Kidney (tissue), 14 donors: ENCODE data around the gene ELFN2. TPM values are rescaled to one million over a fixed set of nuclear protein-coding genes. Genes with fewer than 3 reads are reported as not detected.

Source experiments
- DNase-seq, 5 donors: peaks; one replicate each; pipeline ENCODE4 v3.0.0-alpha.2; 2013 to 2020
- FAIRE-seq: peaks from 2 replicates; lab custom pipeline; 2012; peaks lifted over from hg19 to GRCh38; lab: Jason Lieb, UNC
- H3K27ac ChIP-seq, 2 donors: one replicate each; pipeline ENCODE4 v1.7.0; 2013; ENCODE audit warnings: low read depth in 2 of 2, low read length in 2 of 2, inconsistent platforms in 1 of 2
- H3K27me3 ChIP-seq: one replicate; pipeline ENCODE4 v1.7.1; 2013; ENCODE audit warnings: low read length, inconsistent platforms; ENCODE audit not compliant: control insufficient read depth, insufficient read depth
- H3K36me3 ChIP-seq, 3 donors: one replicate each; pipeline versions ENCODE4 v1.7.0 to v1.7.1; 2013; ENCODE audit warnings: low read length in 3 of 3, control low read depth in 1 of 3, inconsistent platforms in 1 of 3; ENCODE audit not compliant: insufficient read depth in 3 of 3, control insufficient read depth in 2 of 3
- H3K4me1 ChIP-seq, 3 donors: one replicate each; pipeline versions ENCODE4 v1.7.0 to v1.7.1; 2013; ENCODE audit warnings: low read length in 3 of 3, inconsistent platforms in 1 of 3, low read depth in 1 of 3; ENCODE audit not compliant: control insufficient read depth in 2 of 3, insufficient read depth in 2 of 3
- H3K4me3 ChIP-seq, 3 donors: one replicate each; pipeline versions ENCODE4 v1.7.0 to v1.8.1; 2013; ENCODE audit warnings: low read length in 3 of 3, control low read depth in 1 of 3, inconsistent platforms in 1 of 3
- H3K9ac ChIP-seq, 3 donors: one replicate each; pipeline versions ENCODE4 v1.7.0 to v1.7.1; 2013; ENCODE audit warnings: low read length in 3 of 3, control low read depth in 1 of 3, inconsistent platforms in 1 of 3
- H3K9me3 ChIP-seq, 3 donors: one replicate each; pipeline versions ENCODE4 v1.7.0 to v1.7.1; 2013; ENCODE audit warnings: low read length in 3 of 3, control low read depth in 1 of 3, inconsistent platforms in 1 of 3; ENCODE audit not compliant: control insufficient read depth in 2 of 3, insufficient read depth in 1 of 3
- intact Hi-C: fragments of 100-400 bp; cut with DNase I; formaldehyde crosslinking; loops from one replicate; pipeline ENCODE4 v1.11.1; 2022
- polyA plus RNA-seq: library from polyadenylated mRNA; stranded (reverse); fragments of 350-450 nt; fragmentation: Illumina TruSeq; extraction: RNeasy Lipid Tissue Mini Kit (QIAGEN cat#74804); gene quantifications from one replicate; pipeline ENCODE4 v1.2.3, GENCODE V29; 2014; ENCODE audit warnings: low read depth, low replicate concordance; ENCODE audit not compliant: insufficient read depth
- total RNA-seq: library from RNA; stranded (reverse); fragmentation: NEBNext Ultra II Directional; extraction: Animal tissue kit (Norgen Biotek cat#: 25700); gene quantifications from one replicate; pipeline ENCODE4 v1.2.1, GENCODE V29; 2021
- TF ChIP-seq, protein P1 (sequence below): IDR thresholded peaks from 3 replicates; pipeline ENCODE4 v1.5.1; 2012; ENCODE audit warnings: mild to moderate bottlenecking, moderate library complexity, borderline replicate concordance; ENCODE audit not compliant: insufficient read depth; ENCODE audit errors: extremely low read depth
- donor health status: control.
- donor health status: control.
- donor health status: control.
- donor health status: control.
- donor health status: control.
- donor health status: DM: yes; HTN: yes; CAD: no.
- donor health status: Normal renal cell carcinoma (clear cell type).

The ELFN2 gene
- total and polyA plus RNA-seq, 2 donors from 2014 or later, result 0.19 to 4.6 TPM

- Histone ChIP-seq H3K4me3 (no peak overlapping the region), H3K27ac (no peak overlapping the region), H3K9ac (no peak overlapping the region), H3K27me3 (peaks cover 5% of the 10 kb centered on the region), H3K4me1 (no peaks in the 10 kb centered on the region), H3K36me3 (no peaks in the 10 kb centered on the region), H3K9me3 (no peaks in the 10 kb centered on the region)
- TF ChIP-seq, protein P1, sequence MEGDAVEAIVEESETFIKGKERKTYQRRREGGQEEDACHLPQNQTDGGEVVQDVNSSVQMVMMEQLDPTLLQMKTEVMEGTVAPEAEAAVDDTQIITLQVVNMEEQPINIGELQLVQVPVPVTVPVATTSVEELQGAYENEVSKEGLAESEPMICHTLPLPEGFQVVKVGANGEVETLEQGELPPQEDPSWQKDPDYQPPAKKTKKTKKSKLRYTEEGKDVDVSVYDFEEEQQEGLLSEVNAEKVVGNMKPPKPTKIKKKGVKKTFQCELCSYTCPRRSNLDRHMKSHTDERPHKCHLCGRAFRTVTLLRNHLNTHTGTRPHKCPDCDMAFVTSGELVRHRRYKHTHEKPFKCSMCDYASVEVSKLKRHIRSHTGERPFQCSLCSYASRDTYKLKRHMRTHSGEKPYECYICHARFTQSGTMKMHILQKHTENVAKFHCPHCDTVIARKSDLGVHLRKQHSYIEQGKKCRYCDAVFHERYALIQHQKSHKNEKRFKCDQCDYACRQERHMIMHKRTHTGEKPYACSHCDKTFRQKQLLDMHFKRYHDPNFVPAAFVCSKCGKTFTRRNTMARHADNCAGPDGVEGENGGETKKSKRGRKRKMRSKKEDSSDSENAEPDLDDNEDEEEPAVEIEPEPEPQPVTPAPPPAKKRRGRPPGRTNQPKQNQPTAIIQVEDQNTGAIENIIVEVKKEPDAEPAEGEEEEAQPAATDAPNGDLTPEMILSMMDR, result no peak
- DNase-seq (no peak), FAIRE-seq (no peak)
- intact Hi-C loops, result no loop called here
Measured at GRCh38 chr22:37338539-37339246, 88.6 kb downstream of the ELFN2 start.

DNA sequence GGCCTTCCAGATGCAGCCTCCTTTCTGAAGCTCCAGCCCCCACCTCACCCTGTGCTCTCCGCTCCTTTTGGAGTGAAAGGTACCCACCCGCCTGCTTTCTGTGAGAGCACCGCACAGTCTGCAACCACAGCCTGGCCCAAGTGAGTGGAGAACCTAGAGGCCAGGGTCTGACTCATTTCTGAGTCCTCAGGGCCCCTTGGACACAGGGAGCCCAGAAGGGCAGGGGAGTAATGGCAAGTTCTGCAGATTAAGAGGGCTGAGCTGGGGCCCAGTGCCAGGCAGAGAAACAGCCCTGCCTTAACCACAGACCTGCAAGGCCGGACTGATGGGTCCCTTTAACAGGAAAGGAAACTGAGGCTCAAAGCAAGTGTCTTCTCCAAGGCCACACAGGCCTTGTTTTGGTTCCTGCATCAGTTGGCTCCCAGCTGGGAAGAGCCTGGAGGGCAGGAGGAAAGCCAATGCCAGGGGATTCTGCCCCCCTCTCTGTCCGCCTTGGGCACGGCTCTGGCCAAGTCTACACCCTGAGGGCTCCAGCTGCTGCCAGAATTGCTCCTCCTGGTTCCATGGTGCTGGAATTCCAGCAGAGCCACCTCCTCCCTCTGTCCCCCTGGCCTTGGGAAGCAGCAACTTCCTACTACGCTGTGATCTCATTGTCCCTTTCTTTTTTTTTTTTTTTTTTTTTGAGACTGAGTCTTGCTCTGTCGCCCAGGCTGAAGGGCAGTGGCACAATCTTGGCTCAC lies 89.9 kb downstream of the ELFN2 start:
- DNase-seq (no peak), FAIRE-seq (no peak)
- H3K27me3 ChIP-seq, result peaks cover 11% of the 10 kb centered on the region
- H3K4me1 ChIP-seq, result peaks cover 0 to 6% (median 0%) of the 10 kb centered on the region in 3 donors
- H3K4me3 ChIP-seq, result no peak overlapping the region
- no peak overlapping the region for H3K9ac ChIP-seq
- TF ChIP-seq, protein P1, result no peak
- no peak overlapping the region for H3K27ac ChIP-seq
- no peaks in the 10 kb centered on the region for H3K9me3 ChIP-seq
- H3K36me3 ChIP-seq, result no peaks in the 10 kb centered on the region
- intact Hi-C loops, result no loop called here

DNA sequence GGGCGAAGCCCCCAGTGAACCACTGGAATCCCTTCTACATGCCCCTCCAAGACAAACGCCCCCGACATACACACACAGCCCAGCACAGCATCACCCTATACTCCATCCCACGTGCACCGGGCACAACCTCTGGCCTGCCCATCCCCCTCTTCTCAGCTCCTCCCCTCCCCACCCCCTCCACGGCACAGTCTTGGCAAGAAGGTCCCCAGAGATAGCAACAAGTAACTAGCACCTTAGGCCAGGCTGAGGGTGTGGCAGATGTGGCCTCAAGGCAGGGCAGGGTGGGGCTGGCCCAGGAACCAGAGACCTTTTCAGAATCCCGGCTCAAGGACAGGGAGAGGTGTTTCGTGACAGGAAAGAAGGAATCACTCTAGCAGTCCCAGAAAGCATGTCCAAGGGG lies 90.7 kb downstream of the ELFN2 start:
- H3K4me3 ChIP-seq, result no peak overlapping the region
- TF ChIP-seq, protein P1, result no peak
- no peak overlapping the region for H3K9ac ChIP-seq
- no peak for FAIRE-seq
- peak in 1 of 5 donors; percentile 60 for DNase-seq
- peaks cover 0 to 8% (median 3%) of the 10 kb centered on the region in 3 donors for H3K4me1 ChIP-seq
- intact Hi-C loops, result no loop called here
- H3K36me3 ChIP-seq, result no peaks in the 10 kb centered on the region
- H3K27me3 ChIP-seq, result peaks cover 11% of the 10 kb centered on the region
- H3K9me3 ChIP-seq, result no peaks in the 10 kb centered on the region
- H3K27ac ChIP-seq, result no peak overlapping the region
